GM12891 (cell line): ENCODE results near the gene FKBP5.

Experiments
- POLR2A ChIP-seq: IDR thresholded peaks from 2 replicates; pipeline ENCODE4 v1.6.1; 2011; ENCODE audit warnings: low read depth, low read length, control low read depth
- POLR2AphosphoS5 ChIP-seq: IDR thresholded peaks from 2 replicates; pipeline ENCODE4 v1.6.1; 2011; ENCODE audit warnings: low read depth, low read length, control low read depth
- TAF1 ChIP-seq: IDR thresholded peaks from 2 replicates; pipeline ENCODE4 v1.6.1; 2011; ENCODE audit warnings: low read depth, low read length, control low read depth

DNA sequence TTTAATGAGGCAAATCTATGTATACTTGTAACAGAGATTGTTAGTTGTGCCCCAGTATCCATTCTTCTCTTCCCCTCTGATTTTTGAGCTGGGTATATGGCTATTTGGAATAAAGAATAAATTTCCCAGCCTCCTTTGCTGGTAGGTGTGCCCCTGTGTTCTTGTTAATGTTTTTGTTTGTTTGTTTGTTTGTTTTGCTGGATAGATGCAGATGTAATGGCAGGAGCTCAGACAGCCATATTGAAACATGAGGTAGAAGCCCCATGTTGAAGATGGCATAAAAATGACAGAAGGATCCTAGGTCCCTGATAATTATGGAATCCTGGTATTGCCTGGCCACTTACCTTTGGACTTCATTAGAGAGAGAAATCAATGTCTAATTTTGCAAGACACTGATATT, 19.9 kb upstream of the FKBP5 start:
- TF ChIP-seq POLR2A (no peak), POLR2AphosphoS5 (no peak), TAF1 (no peak)
